ENCODE data around the gene CAMKMT. TPM values are rescaled to one million over a fixed set of nuclear protein-coding genes. Genes with fewer than 3 reads are reported as not detected.

The CAMKMT gene
- total RNA-seq, 1 experiment from 2014 or later, result 2.7 TPM

DNA sequence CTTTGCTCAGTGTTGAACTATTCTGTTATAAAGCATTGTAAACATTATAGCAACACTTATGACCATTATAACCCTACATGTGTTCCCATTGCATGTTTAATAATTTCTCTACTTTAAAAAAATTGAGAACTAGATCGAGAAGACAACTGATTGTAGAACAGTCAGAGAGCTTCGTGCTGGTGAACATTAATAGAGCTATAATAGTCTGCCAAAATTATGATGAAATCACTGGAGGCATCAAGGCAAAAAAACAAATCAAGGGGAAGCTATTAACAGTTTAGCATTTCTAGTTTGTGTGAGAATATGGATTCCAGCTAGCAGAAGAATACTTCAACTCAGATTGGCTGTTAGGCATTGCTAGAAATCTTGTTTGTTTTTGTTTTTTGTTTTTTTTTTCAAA, 284.2 kb downstream of the CAMKMT start:
- Histone ChIP-seq H3K9me3 (ENCODE audit: low read length) (no peaks in the 10 kb centered on the region), H3K4me1 (ENCODE audit: insufficient read depth, low read length) (no peaks in the 10 kb centered on the region), H3K4me2 (ENCODE audit: low read length) (no peak overlapping the region), H2AFZ (ENCODE audit: low read length) (no peak overlapping the region), H3K9ac (ENCODE audit: low read length) (no peak overlapping the region), H3K4me3 (ENCODE audit: low read length) (no peak overlapping the region), H4K20me1 (ENCODE audit: low read length) (no peaks in the 10 kb centered on the region), H3F3A (ENCODE audit: low read length, unreplicated experiment) (no peaks in the 10 kb centered on the region), H3K79me2 (ENCODE audit: low read length) (no peaks in the 10 kb centered on the region), H3K9me2 (replicated peaks; ENCODE audit: low read length) (no peaks in the 10 kb centered on the region), H3K27me3 (ENCODE audit: low read length) (no peaks in the 10 kb centered on the region), H3K36me3 (ENCODE audit: low read depth, low read length) (no peaks in the 10 kb centered on the region), H3K27ac (ENCODE audit: low read length) (no peak overlapping the region)
- TF ChIP-seq, protein P1, sequence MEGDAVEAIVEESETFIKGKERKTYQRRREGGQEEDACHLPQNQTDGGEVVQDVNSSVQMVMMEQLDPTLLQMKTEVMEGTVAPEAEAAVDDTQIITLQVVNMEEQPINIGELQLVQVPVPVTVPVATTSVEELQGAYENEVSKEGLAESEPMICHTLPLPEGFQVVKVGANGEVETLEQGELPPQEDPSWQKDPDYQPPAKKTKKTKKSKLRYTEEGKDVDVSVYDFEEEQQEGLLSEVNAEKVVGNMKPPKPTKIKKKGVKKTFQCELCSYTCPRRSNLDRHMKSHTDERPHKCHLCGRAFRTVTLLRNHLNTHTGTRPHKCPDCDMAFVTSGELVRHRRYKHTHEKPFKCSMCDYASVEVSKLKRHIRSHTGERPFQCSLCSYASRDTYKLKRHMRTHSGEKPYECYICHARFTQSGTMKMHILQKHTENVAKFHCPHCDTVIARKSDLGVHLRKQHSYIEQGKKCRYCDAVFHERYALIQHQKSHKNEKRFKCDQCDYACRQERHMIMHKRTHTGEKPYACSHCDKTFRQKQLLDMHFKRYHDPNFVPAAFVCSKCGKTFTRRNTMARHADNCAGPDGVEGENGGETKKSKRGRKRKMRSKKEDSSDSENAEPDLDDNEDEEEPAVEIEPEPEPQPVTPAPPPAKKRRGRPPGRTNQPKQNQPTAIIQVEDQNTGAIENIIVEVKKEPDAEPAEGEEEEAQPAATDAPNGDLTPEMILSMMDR (conservative IDR thresholded peaks at IDR 0.05; ENCODE audit: low read depth, low read length), result no peak
- TF ChIP-seq EZH2phosphoT487 (IDR thresholded peaks at IDR 0.05; ENCODE audit: borderline replicate concordance, low read length), result no peak
- no peak for TF ChIP-seq EZH2 (IDR thresholded peaks at IDR 0.05; ENCODE audit: low read length, unreplicated experiment)
- ATAC-seq (no peak), DNase-seq (no peak)
- no TSS peak for BruUV-seq (replicated peaks)
- intact Hi-C loops (cut with micrococcal nuclease), result no loop called here
- ChIA-PET POLR2A (ENCODE audit: unreplicated experiment) (no interaction called here), CTCF (no interaction called here)

DNA sequence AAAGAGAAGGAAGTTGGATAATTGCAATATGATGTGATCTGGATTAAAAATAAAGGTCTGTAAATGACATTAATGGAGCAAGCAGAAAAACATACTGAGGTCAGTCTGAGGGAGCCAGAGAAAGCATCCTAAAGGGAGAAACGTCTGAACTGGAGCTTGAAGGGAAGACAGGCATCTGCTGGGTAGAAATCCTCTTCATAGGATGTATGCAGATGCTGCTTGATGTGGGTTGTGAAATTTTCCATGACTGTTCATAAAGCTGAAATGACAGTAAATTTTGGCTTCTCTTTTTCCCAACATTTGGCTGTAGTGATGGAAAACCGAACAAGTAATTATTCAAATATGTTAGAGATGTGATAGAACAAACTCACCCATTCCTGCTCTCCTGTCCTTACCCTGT, 287.6 kb downstream of the CAMKMT start:
- Histone ChIP-seq H3K4me2 (ENCODE audit: low read length) (no peak overlapping the region), H3K4me3 (ENCODE audit: low read length) (no peak overlapping the region), H3K4me1 (ENCODE audit: insufficient read depth, low read length) (no peaks in the 10 kb centered on the region), H3K27me3 (ENCODE audit: low read length) (no peaks in the 10 kb centered on the region), H3K9ac (ENCODE audit: low read length) (no peak overlapping the region), H3K36me3 (ENCODE audit: low read depth, low read length) (no peaks in the 10 kb centered on the region), H3K79me2 (ENCODE audit: low read length) (no peaks in the 10 kb centered on the region), H3K9me2 (replicated peaks; ENCODE audit: low read length) (no peaks in the 10 kb centered on the region), H4K20me1 (ENCODE audit: low read length) (no peaks in the 10 kb centered on the region), H3K9me3 (ENCODE audit: low read length) (no peaks in the 10 kb centered on the region), H2AFZ (ENCODE audit: low read length) (no peak overlapping the region), H3K27ac (ENCODE audit: low read length) (no peak overlapping the region), H3F3A (ENCODE audit: low read length, unreplicated experiment) (no peaks in the 10 kb centered on the region)
- ATAC-seq (no peak), DNase-seq (no peak)
- no TSS peak for BruUV-seq (replicated peaks)
- TF ChIP-seq EZH2phosphoT487 (IDR thresholded peaks at IDR 0.05; ENCODE audit: borderline replicate concordance, low read length) (no peak), EZH2 (IDR thresholded peaks at IDR 0.05; ENCODE audit: low read length, unreplicated experiment) (no peak)
- TF ChIP-seq, protein P1 (conservative IDR thresholded peaks at IDR 0.05; ENCODE audit: low read depth, low read length), result no peak
- CTCF ChIA-PET, result no interaction called here
- POLR2A ChIA-PET (ENCODE audit: unreplicated experiment), result no interaction called here
- intact Hi-C loops (cut with micrococcal nuclease), result no loop called here

DNA sequence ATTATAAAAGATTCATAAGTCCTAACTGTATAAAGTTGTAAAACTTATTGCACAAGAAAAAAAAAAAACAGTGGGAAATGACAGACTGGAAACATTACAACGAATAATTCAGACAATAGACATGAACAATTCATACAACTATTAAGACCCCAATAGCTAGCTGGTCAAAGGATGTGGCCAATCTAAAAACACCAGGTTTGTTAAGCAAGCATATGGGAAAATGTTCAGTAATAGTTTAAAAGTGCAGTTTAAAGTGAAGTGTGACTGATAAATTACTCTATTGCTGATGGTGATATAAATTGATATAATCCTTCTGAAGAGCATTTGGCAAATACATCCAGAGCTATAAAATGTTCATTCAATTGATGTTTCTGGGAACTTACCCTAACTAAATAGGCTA, 289.0 kb downstream of the CAMKMT start:
- no peak overlapping the region for H3K27ac ChIP-seq (ENCODE audit: low read length)
- no TSS peak for BruUV-seq (replicated peaks)
- H3K4me3 ChIP-seq (ENCODE audit: low read length), result no peak overlapping the region
- TF ChIP-seq, protein P1 (conservative IDR thresholded peaks at IDR 0.05; ENCODE audit: low read depth, low read length), result no peak
- TF ChIP-seq EZH2 (IDR thresholded peaks at IDR 0.05; ENCODE audit: low read length, unreplicated experiment), result no peak
- no peak for TF ChIP-seq EZH2phosphoT487 (IDR thresholded peaks at IDR 0.05; ENCODE audit: borderline replicate concordance, low read length)
- intact Hi-C loops (cut with micrococcal nuclease), result no loop called here
- H4K20me1 ChIP-seq (ENCODE audit: low read length), result no peaks in the 10 kb centered on the region
- no peak overlapping the region for H2AFZ ChIP-seq (ENCODE audit: low read length)
- ChIA-PET CTCF (no interaction called here), POLR2A (ENCODE audit: unreplicated experiment) (interaction anchor here (0.6 kb wide), 1 partner anchor 31 kb away, joined by 5 read pairs; no protein-coding TSS in a partner anchor)
- no peak for DNase-seq
- no peaks in the 10 kb centered on the region for H3K9me3 ChIP-seq (ENCODE audit: low read length)
- no peaks in the 10 kb centered on the region for H3F3A ChIP-seq (ENCODE audit: low read length, unreplicated experiment)
- no peak overlapping the region for H3K4me2 ChIP-seq (ENCODE audit: low read length)
- no peak overlapping the region for H3K9ac ChIP-seq (ENCODE audit: low read length)
- no peaks in the 10 kb centered on the region for H3K27me3 ChIP-seq (ENCODE audit: low read length)
- no peaks in the 10 kb centered on the region for H3K4me1 ChIP-seq (ENCODE audit: insufficient read depth, low read length)
- H3K9me2 ChIP-seq (replicated peaks; ENCODE audit: low read length), result no peaks in the 10 kb centered on the region
- H3K36me3 ChIP-seq (ENCODE audit: low read depth, low read length), result no peaks in the 10 kb centered on the region
- no peak for ATAC-seq
- no peaks in the 10 kb centered on the region for H3K79me2 ChIP-seq (ENCODE audit: low read length)

Measured in PC-3 (cell line).